ENCODE data around the gene GRK6.

- TF ChIP-seq POLR2A (IDR thresholded peaks at IDR 0.05) (no peak), CTCF (IDR thresholded peaks at IDR 0.05) (no peak), EP300 (IDR thresholded peaks at IDR 0.05) (no peak)
Observed at GRCh38 chr5:177393206-177393765, 33.2 kb upstream of the GRK6 start.

All from tibial nerve (tissue), 4 donors.